SK-N-SH (cell line): ENCODE results near the gene TCF12.

Experiments
- EZH2phosphoT487 ChIP-seq: fragments of 200-600 bp; sonication (generic); IDR thresholded peaks from 2 replicates; pipeline ENCODE4 v1.6.1; 2017; ENCODE audit warnings: low read depth, mixed run types, mild to moderate bottlenecking, antibody characterized with exemption, moderate library complexity, borderline replicate concordance
- GABPA ChIP-seq: IDR thresholded peaks from 2 replicates; pipeline ENCODE4 v1.4.0; 2012; ENCODE audit warnings: low read depth, mild to moderate bottlenecking
- MEF2A ChIP-seq: IDR thresholded peaks from 2 replicates; pipeline ENCODE4 v1.4.0; 2012; ENCODE audit warnings: low read depth, borderline replicate concordance
- NFIC ChIP-seq: IDR thresholded peaks from 2 replicates; pipeline ENCODE4 v1.4.0; 2012; ENCODE audit warnings: borderline replicate concordance
- RFX5 ChIP-seq: IDR thresholded peaks from 2 replicates; pipeline ENCODE4 v1.6.1; 2012; ENCODE audit warnings: mild to moderate bottlenecking, improper control_type of control experiment, low read length
- SIN3A ChIP-seq: IDR thresholded peaks from 2 replicates; pipeline ENCODE4 v1.6.1; 2012; ENCODE audit warnings: low read depth, mild to moderate bottlenecking, low read length, moderate library complexity, borderline replicate concordance
- TF ChIP-seq, protein P1 (sequence below): fragments of 200-600 bp; sonication (generic); IDR thresholded peaks from 2 replicates; pipeline ENCODE4 v1.6.1; 2017; ENCODE audit warnings: antibody characterized with exemption, mild to moderate bottlenecking, moderate library complexity

DNA sequence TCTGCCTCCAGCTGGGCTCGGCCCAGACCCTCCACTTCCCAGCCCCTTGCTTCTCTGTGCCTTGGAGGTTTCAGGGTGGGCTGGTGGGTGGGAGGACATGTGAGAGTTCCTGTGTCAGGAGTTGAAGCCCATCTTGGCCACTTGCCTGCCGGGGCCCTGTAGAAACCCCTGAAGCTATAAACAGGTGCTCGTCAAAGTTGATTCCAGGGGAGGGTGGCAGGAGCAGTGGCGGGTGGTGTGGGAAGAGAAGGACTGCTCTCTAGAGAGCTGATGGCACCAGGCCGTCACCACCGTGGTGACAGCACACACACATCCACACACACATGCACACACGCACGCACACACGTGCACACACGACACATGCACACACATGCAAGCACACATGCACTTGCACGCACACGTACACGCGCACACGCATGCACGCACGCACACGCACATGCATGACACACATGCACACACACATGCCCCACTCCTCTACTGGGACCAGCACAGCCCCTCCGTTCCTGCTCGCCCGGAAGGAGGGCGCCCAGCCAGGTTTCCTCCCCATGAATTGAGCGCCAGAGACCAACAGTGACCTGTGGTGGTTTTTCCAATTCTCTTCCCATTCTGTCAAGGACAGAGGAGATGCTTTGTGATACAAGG, 401.6 kb downstream of the TCF12 start:
- TF ChIP-seq, protein P1, sequence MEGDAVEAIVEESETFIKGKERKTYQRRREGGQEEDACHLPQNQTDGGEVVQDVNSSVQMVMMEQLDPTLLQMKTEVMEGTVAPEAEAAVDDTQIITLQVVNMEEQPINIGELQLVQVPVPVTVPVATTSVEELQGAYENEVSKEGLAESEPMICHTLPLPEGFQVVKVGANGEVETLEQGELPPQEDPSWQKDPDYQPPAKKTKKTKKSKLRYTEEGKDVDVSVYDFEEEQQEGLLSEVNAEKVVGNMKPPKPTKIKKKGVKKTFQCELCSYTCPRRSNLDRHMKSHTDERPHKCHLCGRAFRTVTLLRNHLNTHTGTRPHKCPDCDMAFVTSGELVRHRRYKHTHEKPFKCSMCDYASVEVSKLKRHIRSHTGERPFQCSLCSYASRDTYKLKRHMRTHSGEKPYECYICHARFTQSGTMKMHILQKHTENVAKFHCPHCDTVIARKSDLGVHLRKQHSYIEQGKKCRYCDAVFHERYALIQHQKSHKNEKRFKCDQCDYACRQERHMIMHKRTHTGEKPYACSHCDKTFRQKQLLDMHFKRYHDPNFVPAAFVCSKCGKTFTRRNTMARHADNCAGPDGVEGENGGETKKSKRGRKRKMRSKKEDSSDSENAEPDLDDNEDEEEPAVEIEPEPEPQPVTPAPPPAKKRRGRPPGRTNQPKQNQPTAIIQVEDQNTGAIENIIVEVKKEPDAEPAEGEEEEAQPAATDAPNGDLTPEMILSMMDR: no peak
- TF ChIP-seq EZH2phosphoT487 (no peak), GABPA (no peak), RFX5 (no peak), SIN3A (no peak), MEF2A (no peak), NFIC (no peak)
